Karpas-422 (cell line): Measurements from ENCODE around the gene DNAH6. TPM values are rescaled to one million over a fixed set of nuclear protein-coding genes. Genes with fewer than 3 reads are reported as not detected.
A peak's percentile ranks its signal among the peaks of the same experiment; 100 is the strongest.

Source experiments
- DNase-seq: peaks from one replicate; pipeline ENCODE4 v3.0.0-alpha.2; 2015
- H2AFZ ChIP-seq: fragments of 200-600 bp; sonication (generic); 2 replicates; pipeline ENCODE4 v1.6.1; 2014; ENCODE audit warnings: antibody characterized with exemption, low read length, mixed read lengths
- H3K27ac ChIP-seq: fragments of 200-600 bp; sonication (generic); 2 replicates; pipeline ENCODE4 v1.5.1; 2014; ENCODE audit warnings: mild to moderate bottlenecking, low read length, moderate library complexity
- H3K27me3 ChIP-seq: fragments of 200-600 bp; sonication (generic); 2 replicates; pipeline ENCODE4 v1.6.1; 2014; ENCODE audit warnings: low read length, mixed read lengths
- H3K36me3 ChIP-seq: fragments of 200-600 bp; sonication (generic); 2 replicates; pipeline ENCODE4 v1.6.1; 2014; ENCODE audit warnings: low read length, mixed read lengths; ENCODE audit not compliant: insufficient read depth
- H3K4me1 ChIP-seq: fragments of 200-600 bp; sonication (generic); 2 replicates; pipeline ENCODE4 v1.6.1; 2014; ENCODE audit warnings: mild to moderate bottlenecking, low read length, mixed read lengths
- H3K4me2 ChIP-seq: fragments of 200-600 bp; sonication (generic); 2 replicates; pipeline ENCODE4 v1.6.1; 2014; ENCODE audit warnings: low read length, low read depth, mild to moderate bottlenecking; ENCODE audit not compliant: poor library complexity, severe bottlenecking
- H3K4me3 ChIP-seq: fragments of 200-600 bp; sonication (generic); 2 replicates; pipeline ENCODE4 v1.5.1; 2014; ENCODE audit warnings: mild to moderate bottlenecking, antibody characterized with exemption, low read length, mixed read lengths
- H3K79me2 ChIP-seq: fragments of 200-600 bp; sonication (generic); 2 replicates; pipeline ENCODE4 v1.6.1; 2014; ENCODE audit warnings: mild to moderate bottlenecking, low read length, mixed read lengths
- H3K9ac ChIP-seq: fragments of 200-600 bp; sonication (generic); 2 replicates; pipeline ENCODE4 v1.6.0; 2014; ENCODE audit warnings: low read length
- H3K9me2 ChIP-seq: fragments of 200-600 bp; sonication (generic), shearing (Covaris generic); replicated peaks from 2 replicates; pipeline ENCODE4 v1.6.0; 2014; ENCODE audit warnings: mild to moderate bottlenecking, low read length, moderate library complexity; ENCODE audit not compliant: insufficient read depth
- H3K9me3 ChIP-seq: fragments of 300-700, 200-600 bp; sonication (generic); 2 replicates; pipeline ENCODE4 v1.6.1; 2014; ENCODE audit warnings: low read length, mixed read lengths
- H4K20me1 ChIP-seq: fragments of 200-600 bp; sonication (generic); 2 replicates; pipeline ENCODE4 v1.6.1; 2014; ENCODE audit warnings: mild to moderate bottlenecking, antibody characterized with exemption, low read length, low read depth; ENCODE audit not compliant: insufficient read depth
- total RNA-seq: library from RNA; depleted of rRNA; stranded (reverse); fragments of >200 nt; shearing (Covaris generic); gene quantifications from 2 replicates; pipeline ENCODE4 v1.2.3, GENCODE V29; 2014; ENCODE audit warnings: low replicate concordance

DNAH6 gene
- total RNA-seq, 1 experiment from 2014 or later, result 0.15 TPM

DNA sequence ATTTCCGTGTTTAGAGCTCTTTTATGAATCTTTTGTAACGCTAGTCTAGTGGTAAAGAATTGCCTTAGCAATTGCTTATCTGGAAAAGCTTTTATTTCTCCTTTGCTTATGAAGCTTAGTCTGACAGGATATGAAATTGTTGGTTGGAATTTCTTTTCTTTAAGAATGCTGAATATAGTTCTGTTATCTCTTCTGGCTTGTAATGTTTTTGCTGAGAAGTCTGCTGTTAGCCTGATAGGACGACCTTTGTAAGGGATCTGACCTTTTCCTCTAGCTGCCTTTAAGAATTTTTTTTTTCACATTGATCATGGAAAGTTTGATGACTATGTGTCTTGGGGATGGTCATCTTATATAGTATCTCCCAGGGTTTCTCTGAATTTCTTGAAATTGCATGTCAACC, 263.5 kb downstream of the DNAH6 start:
- Histone ChIP-seq H3K4me2 (no peak overlapping the region), H3K9me2 (no peaks in the 10 kb centered on the region; the same call in 1 of the 2 replicates), H3K4me1 (peaks cover 33% of the 10 kb centered on the region), H3K27me3 (no peaks in the 10 kb centered on the region), H4K20me1 (no peaks in the 10 kb centered on the region), H3K9ac (no peak overlapping the region), H3K4me3 (no peak overlapping the region), H3K9me3 (no peaks in the 10 kb centered on the region; the same call in none of the 2 replicates), H3K79me2 (no peaks in the 10 kb centered on the region), H2AFZ (no peak overlapping the region), H3K36me3 (no peaks in the 10 kb centered on the region), H3K27ac (no peak overlapping the region)
- DNase-seq, result no peak

- Histone ChIP-seq H3K36me3 (no peaks in the 10 kb centered on the region), H3K4me1 (peaks cover 33% of the 10 kb centered on the region), H3K27ac (peak overlapping the region; percentile 91), H4K20me1 (no peaks in the 10 kb centered on the region), H3K4me2 (peak overlapping the region; percentile 56), H3K9me2 (no peaks in the 10 kb centered on the region; the same call in 1 of the 2 replicates), H2AFZ (peak overlapping the region; percentile 76), H3K9ac (peak overlapping the region; percentile 60), H3K4me3 (peak overlapping the region; percentile 42), H3K27me3 (no peaks in the 10 kb centered on the region), H3K9me3 (no peaks in the 10 kb centered on the region; the same call in none of the 2 replicates), H3K79me2 (no peaks in the 10 kb centered on the region)
- DNase-seq, result peak; percentile 94
These were observed 265.8 kb downstream of the DNAH6 start for GRCh38 chr2:84781942-84782716.

DNA sequence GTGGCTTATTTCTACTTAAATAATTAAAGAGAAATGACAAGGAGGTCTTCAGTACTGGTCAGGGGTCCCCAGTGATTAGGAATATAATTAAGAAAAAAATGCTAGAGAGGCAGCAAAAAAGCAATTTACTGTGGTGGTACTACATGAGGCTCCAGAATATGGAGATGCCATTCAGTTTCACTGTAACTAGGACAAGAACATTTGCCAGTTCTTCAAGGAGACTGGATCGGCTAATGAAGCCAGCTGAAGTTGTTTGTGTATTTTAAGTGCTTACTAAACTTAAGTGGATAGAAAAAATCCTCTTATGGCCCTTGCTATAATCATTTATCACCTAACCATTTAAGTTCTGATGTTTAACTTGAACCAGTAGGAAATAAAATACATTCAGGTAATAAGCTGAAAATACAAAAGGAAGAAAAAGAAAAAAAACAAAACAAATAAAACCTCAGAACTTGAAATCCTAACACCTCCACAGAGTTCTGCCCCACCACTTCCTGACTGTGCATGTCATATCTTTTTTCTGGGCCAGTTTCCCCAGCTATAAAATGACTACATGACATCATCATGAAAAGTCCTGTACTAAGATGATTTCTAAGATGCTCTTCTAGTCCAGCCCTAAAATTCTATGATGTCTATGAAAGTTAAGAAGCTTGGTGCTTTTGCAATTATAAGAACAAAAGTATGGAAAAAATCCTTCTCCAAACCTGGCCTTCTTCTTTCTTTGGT, 266.6 kb downstream of the DNAH6 start:
- peak overlapping the region; percentile 56 for H3K4me2 ChIP-seq
- no peaks in the 10 kb centered on the region; the same call in 1 of the 2 replicates for H3K9me2 ChIP-seq
- peak; percentile 50 for DNase-seq
- H3K36me3 ChIP-seq, result no peaks in the 10 kb centered on the region
- peak overlapping the region; percentile 91 for H3K27ac ChIP-seq
- peak overlapping the region; percentile 76 for H2AFZ ChIP-seq
- no peaks in the 10 kb centered on the region for H3K27me3 ChIP-seq
- no peaks in the 10 kb centered on the region for H3K79me2 ChIP-seq
- peak overlapping the region; percentile 60 for H3K9ac ChIP-seq
- H4K20me1 ChIP-seq, result no peaks in the 10 kb centered on the region
- H3K4me1 ChIP-seq, result peaks cover 33% of the 10 kb centered on the region
- H3K4me3 ChIP-seq, result peak overlapping the region; percentile 42
- no peaks in the 10 kb centered on the region; the same call in none of the 2 replicates for H3K9me3 ChIP-seq

- H3K9me2 ChIP-seq, result no peaks in the 10 kb centered on the region
- no peak for DNase-seq
- H3K79me2 ChIP-seq, result no peaks in the 10 kb centered on the region
- H3K4me1 ChIP-seq, result peaks cover 22% of the 10 kb centered on the region
- H3K27me3 ChIP-seq, result no peaks in the 10 kb centered on the region
- H3K4me3 ChIP-seq, result no peak overlapping the region
- no peaks in the 10 kb centered on the region for H4K20me1 ChIP-seq
- no peak overlapping the region for H3K27ac ChIP-seq
- no peak overlapping the region for H3K4me2 ChIP-seq
- no peak overlapping the region for H3K9ac ChIP-seq
- no peaks in the 10 kb centered on the region for H3K36me3 ChIP-seq
- H2AFZ ChIP-seq, result no peak overlapping the region
- H3K9me3 ChIP-seq, result no peaks in the 10 kb centered on the region
These were observed 269.7 kb downstream of the DNAH6 start for GRCh38 chr2:84785950-84786349.

GRCh38 chr2:84786601-84787000, 270.3 kb downstream of the DNAH6 start:
- Histone ChIP-seq H3K9me3 (no peaks in the 10 kb centered on the region), H3K36me3 (no peaks in the 10 kb centered on the region), H3K4me2 (no peak overlapping the region), H3K27me3 (no peaks in the 10 kb centered on the region), H3K4me3 (no peak overlapping the region), H4K20me1 (no peaks in the 10 kb centered on the region), H3K27ac (no peak overlapping the region), H3K9me2 (no peaks in the 10 kb centered on the region), H3K79me2 (no peaks in the 10 kb centered on the region), H3K9ac (no peak overlapping the region), H3K4me1 (peaks cover 18% of the 10 kb centered on the region), H2AFZ (no peak overlapping the region)
- no peak for DNase-seq

GRCh38 chr2:84788027-84788426, 271.7 kb downstream of the DNAH6 start:
- peaks cover 4% of the 10 kb centered on the region for H3K4me1 ChIP-seq

GRCh38 chr2:84788498-84788897, 272.2 kb downstream of the DNAH6 start:
- H3K79me2 ChIP-seq, result no peaks in the 10 kb centered on the region
- no peaks in the 10 kb centered on the region for H4K20me1 ChIP-seq
- H3K4me3 ChIP-seq, result no peak overlapping the region
- no peaks in the 10 kb centered on the region for H3K9me2 ChIP-seq
- H3K4me2 ChIP-seq, result no peak overlapping the region
- no peaks in the 10 kb centered on the region for H3K9me3 ChIP-seq
- H3K27ac ChIP-seq, result no peak overlapping the region
- H3K4me1 ChIP-seq, result no peaks in the 10 kb centered on the region
- no peaks in the 10 kb centered on the region for H3K36me3 ChIP-seq
- no peak overlapping the region for H2AFZ ChIP-seq
- H3K9ac ChIP-seq, result no peak overlapping the region
- no peaks in the 10 kb centered on the region for H3K27me3 ChIP-seq
- DNase-seq, result no peak

More at GRCh38 chr2:84788027-84788426, 271.7 kb downstream of the DNAH6 start:
- Histone ChIP-seq H3K9me2 (no peaks in the 10 kb centered on the region), H3K27me3 (no peaks in the 10 kb centered on the region), H3K4me2 (no peak overlapping the region), H3K27ac (no peak overlapping the region), H4K20me1 (no peaks in the 10 kb centered on the region), H3K36me3 (no peaks in the 10 kb centered on the region), H3K4me3 (no peak overlapping the region), H3K9me3 (no peaks in the 10 kb centered on the region), H3K9ac (no peak overlapping the region), H3K79me2 (no peaks in the 10 kb centered on the region), H2AFZ (no peak overlapping the region)
- no peak for DNase-seq

- no peaks in the 10 kb centered on the region for H3K36me3 ChIP-seq
- no peaks in the 10 kb centered on the region for H3K4me1 ChIP-seq
- no peak overlapping the region for H3K27ac ChIP-seq
- no peaks in the 10 kb centered on the region for H3K79me2 ChIP-seq
- H3K9me3 ChIP-seq, result no peaks in the 10 kb centered on the region
- no peaks in the 10 kb centered on the region for H3K27me3 ChIP-seq
- no peak overlapping the region for H2AFZ ChIP-seq
- H3K4me2 ChIP-seq, result no peak overlapping the region
- no peak overlapping the region for H3K4me3 ChIP-seq
- no peaks in the 10 kb centered on the region for H3K9me2 ChIP-seq
- H4K20me1 ChIP-seq, result no peaks in the 10 kb centered on the region
- no peak for DNase-seq
- no peak overlapping the region for H3K9ac ChIP-seq
These were observed 276.7 kb downstream of the DNAH6 start for GRCh38 chr2:84792856-84793522.
